Measurements from ENCODE around the gene CDK5R1.
"Not testable (repeated sequence)": the region's sequence is repeated elsewhere in the genome, so short reads cannot be mapped to it uniquely, and the experiment has no call there.

CDK5R1 gene

GRCh38 chr17:32518646-32519227, 31.9 kb downstream of the CDK5R1 start:
- DNase-seq, result no peak

GRCh38 chr17:32519228-32520103, 32.7 kb downstream of the CDK5R1 start:
- peak; percentile 38 for DNase-seq

- DNase-seq, result no peak
Measured at GRCh38 chr17:32520104-32520701, 33.4 kb downstream of the CDK5R1 start.

GRCh38 chr17:32520737-32521404, 34.1 kb downstream of the CDK5R1 start:
- no peak for DNase-seq

- no peak for DNase-seq
Measured at GRCh38 chr17:32523017-32523680, 36.4 kb downstream of the CDK5R1 start.

- no peak for DNase-seq
Measured at GRCh38 chr17:32523827-32524552, 37.2 kb downstream of the CDK5R1 start.

- DNase-seq, result not testable (repeated sequence)
Measured at GRCh38 chr17:32524553-32524880, 37.7 kb downstream of the CDK5R1 start.

- DNase-seq, result no peak
Measured at GRCh38 chr17:32525122-32525521, 38.3 kb downstream of the CDK5R1 start.

- DNase-seq, result no peak
Measured at GRCh38 chr17:32527146-32527545, 40.4 kb downstream of the CDK5R1 start.

GRCh38 chr17:32528825-32529224, 42.0 kb downstream of the CDK5R1 start:
- no peak for DNase-seq

- no peak for DNase-seq
Measured at GRCh38 chr17:32529604-32530003, 42.8 kb downstream of the CDK5R1 start.

GRCh38 chr17:32533296-32533695, 46.5 kb downstream of the CDK5R1 start:
- no peak for DNase-seq

GRCh38 chr17:32536736-32537643, 50.2 kb downstream of the CDK5R1 start:
- no peak for DNase-seq

Data from effector CD8-positive, alpha-beta T cell (primary cell).